ENCODE data around the gene RASEF.

The RASEF gene

GRCh38 chr9:83039303-83039702 lies 23.6 kb downstream of the RASEF start:
- H3K36me3 ChIP-seq (ENCODE audit: control insufficient read depth, low read length): no peaks in the 10 kb centered on the region
- H3K4me1 ChIP-seq (ENCODE audit: control insufficient read depth, low read length): no peaks in the 10 kb centered on the region
- H3K79me2 ChIP-seq (ENCODE audit: control insufficient read depth, low read length): no peaks in the 10 kb centered on the region
- no peaks in the 10 kb centered on the region for H3K9me2 ChIP-seq (replicated peaks; ENCODE audit: control insufficient read depth, low read length)
- H3K4me2 ChIP-seq (ENCODE audit: low read length): no peak overlapping the region
- no peaks in the 10 kb centered on the region for H4K20me1 ChIP-seq (ENCODE audit: control insufficient read depth, insufficient read depth, low read depth, low read length)
- H3K9me3 ChIP-seq (ENCODE audit: control insufficient read depth, insufficient read depth, low read length): no peaks in the 10 kb centered on the region
- no peak overlapping the region for H3K27ac ChIP-seq (ENCODE audit: low read depth, low read length)
- H3F3A ChIP-seq (ENCODE audit: control insufficient read depth, insufficient read depth): no peaks in the 10 kb centered on the region
- H3K4me3 ChIP-seq (ENCODE audit: low read length): no peak overlapping the region
- TF ChIP-seq EZH2phosphoT487 (IDR thresholded peaks at IDR 0.05; ENCODE audit: borderline replicate concordance, low read length) (no peak), CTCF (IDR thresholded peaks at IDR 0.05; ENCODE audit: low read depth, low read length, poor library complexity, severe bottlenecking) (no peak)
- H3K27me3 ChIP-seq (ENCODE audit: control insufficient read depth, low read length): no peaks in the 10 kb centered on the region

GRCh38 chr9:83036043-83036442 lies 26.9 kb downstream of the RASEF start:
- no peaks in the 10 kb centered on the region for H3K9me2 ChIP-seq (replicated peaks; ENCODE audit: control insufficient read depth, low read length)
- H3K4me2 ChIP-seq (ENCODE audit: low read length): no peak overlapping the region
- H3K4me3 ChIP-seq (ENCODE audit: low read length): no peak overlapping the region
- H3F3A ChIP-seq (ENCODE audit: control insufficient read depth, insufficient read depth): no peaks in the 10 kb centered on the region
- no peaks in the 10 kb centered on the region for H4K20me1 ChIP-seq (ENCODE audit: control insufficient read depth, insufficient read depth, low read depth, low read length)
- H3K36me3 ChIP-seq (ENCODE audit: control insufficient read depth, low read length): no peaks in the 10 kb centered on the region
- H3K27ac ChIP-seq (ENCODE audit: low read depth, low read length): no peak overlapping the region
- H3K9me3 ChIP-seq (ENCODE audit: control insufficient read depth, insufficient read depth, low read length): no peaks in the 10 kb centered on the region
- H3K4me1 ChIP-seq (ENCODE audit: control insufficient read depth, low read length): no peaks in the 10 kb centered on the region
- H3K27me3 ChIP-seq (ENCODE audit: control insufficient read depth, low read length): no peaks in the 10 kb centered on the region
- TF ChIP-seq EZH2phosphoT487 (IDR thresholded peaks at IDR 0.05; ENCODE audit: borderline replicate concordance, low read length) (no peak), CTCF (IDR thresholded peaks at IDR 0.05; ENCODE audit: low read depth, low read length, poor library complexity, severe bottlenecking) (no peak)
- H3K79me2 ChIP-seq (ENCODE audit: control insufficient read depth, low read length): no peaks in the 10 kb centered on the region

GRCh38 chr9:83035143-83035542 lies 27.8 kb downstream of the RASEF start:
- Histone ChIP-seq H3K4me3 (ENCODE audit: low read length) (no peak overlapping the region), H3F3A (ENCODE audit: control insufficient read depth, insufficient read depth) (no peaks in the 10 kb centered on the region), H3K4me1 (ENCODE audit: control insufficient read depth, low read length) (no peaks in the 10 kb centered on the region), H3K9me2 (replicated peaks; ENCODE audit: control insufficient read depth, low read length) (no peaks in the 10 kb centered on the region), H3K79me2 (ENCODE audit: control insufficient read depth, low read length) (no peaks in the 10 kb centered on the region), H3K9me3 (ENCODE audit: control insufficient read depth, insufficient read depth, low read length) (no peaks in the 10 kb centered on the region), H3K4me2 (ENCODE audit: low read length) (no peak overlapping the region), H3K36me3 (ENCODE audit: control insufficient read depth, low read length) (no peaks in the 10 kb centered on the region), H3K27me3 (ENCODE audit: control insufficient read depth, low read length) (no peaks in the 10 kb centered on the region), H4K20me1 (ENCODE audit: control insufficient read depth, insufficient read depth, low read depth, low read length) (no peaks in the 10 kb centered on the region), H3K27ac (ENCODE audit: low read depth, low read length) (no peak overlapping the region)
- no peak for TF ChIP-seq CTCF (IDR thresholded peaks at IDR 0.05; ENCODE audit: low read depth, low read length, poor library complexity, severe bottlenecking)
- TF ChIP-seq EZH2phosphoT487 (IDR thresholded peaks at IDR 0.05; ENCODE audit: borderline replicate concordance, low read length): no peak

- no peaks in the 10 kb centered on the region for H4K20me1 ChIP-seq (ENCODE audit: control insufficient read depth, insufficient read depth, low read depth, low read length)
- H3F3A ChIP-seq (ENCODE audit: control insufficient read depth, insufficient read depth): no peaks in the 10 kb centered on the region
- no peaks in the 10 kb centered on the region for H3K36me3 ChIP-seq (ENCODE audit: control insufficient read depth, low read length)
- H3K4me1 ChIP-seq (ENCODE audit: control insufficient read depth, low read length): no peaks in the 10 kb centered on the region
- no peak overlapping the region for H3K4me3 ChIP-seq (ENCODE audit: low read length)
- no peak overlapping the region for H3K4me2 ChIP-seq (ENCODE audit: low read length)
- no peaks in the 10 kb centered on the region for H3K27me3 ChIP-seq (ENCODE audit: control insufficient read depth, low read length)
- H3K79me2 ChIP-seq (ENCODE audit: control insufficient read depth, low read length): no peaks in the 10 kb centered on the region
- no peak for TF ChIP-seq EZH2phosphoT487 (IDR thresholded peaks at IDR 0.05; ENCODE audit: borderline replicate concordance, low read length)
- TF ChIP-seq CTCF (IDR thresholded peaks at IDR 0.05; ENCODE audit: low read depth, low read length, poor library complexity, severe bottlenecking): no peak
- no peaks in the 10 kb centered on the region for H3K9me2 ChIP-seq (replicated peaks; ENCODE audit: control insufficient read depth, low read length)
- H3K9me3 ChIP-seq (ENCODE audit: control insufficient read depth, insufficient read depth, low read length): no peaks in the 10 kb centered on the region
- H3K27ac ChIP-seq (ENCODE audit: low read depth, low read length): no peak overlapping the region
Measured at GRCh38 chr9:83034587-83034986, 28.4 kb downstream of the RASEF start.

Measured in DOHH2 (cell line).